ENCODE results near the gene OASL. TPM values are rescaled to one million over a fixed set of nuclear protein-coding genes. Genes with fewer than 3 reads are reported as not detected.

OASL gene
- total RNA-seq, 2 donors from 2014 or later: 10.1 to 10.8 TPM

DNA sequence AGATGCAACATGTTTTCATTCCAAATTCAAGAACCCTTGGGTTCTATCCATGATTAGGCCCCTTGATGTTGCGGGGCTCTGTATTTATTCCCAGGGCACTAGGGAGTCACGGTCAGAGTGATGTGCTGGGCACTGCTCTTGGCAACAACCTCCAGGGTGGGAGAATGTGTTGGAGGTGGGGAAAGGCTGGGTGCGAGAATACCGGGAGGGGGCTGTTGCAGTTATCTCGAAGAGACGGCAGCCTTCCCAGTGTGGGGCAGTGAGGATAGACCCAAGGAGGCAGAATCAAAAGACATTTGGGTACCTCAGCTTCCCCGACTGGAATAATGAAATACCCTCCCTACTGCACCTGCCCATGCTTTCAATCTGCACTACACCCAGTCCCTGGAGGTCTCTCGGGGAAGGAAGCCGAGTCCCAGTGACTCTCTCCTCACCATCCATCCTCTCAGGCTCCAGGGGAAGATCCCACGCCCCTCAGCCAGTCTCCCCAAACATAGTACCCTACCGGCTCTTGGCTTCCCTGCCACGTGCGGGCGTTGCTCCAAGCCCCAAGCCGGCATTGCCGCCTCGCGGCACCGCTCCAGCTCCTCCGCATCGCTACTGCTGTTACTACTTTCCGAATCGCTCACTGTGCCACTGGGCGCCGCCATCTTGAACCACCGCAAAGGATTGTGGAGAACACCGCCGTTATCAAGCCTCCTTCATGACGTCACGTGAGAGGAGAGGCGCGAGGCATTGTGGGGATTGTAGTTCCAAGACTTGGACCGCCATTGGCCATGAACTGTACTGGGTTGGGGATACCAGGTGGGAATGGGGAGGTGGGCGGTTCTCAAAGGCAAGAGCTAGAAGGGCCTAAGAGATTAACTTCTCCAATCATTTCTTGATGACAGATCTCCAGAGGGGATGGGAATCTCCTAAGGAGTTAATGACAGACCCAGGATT lies 22.9 kb downstream of the OASL start, which contains the start of gene C12orf43:
C12orf43 (minus strand) TSS at position 663 of the 942 bp plus-strand sequence; CDS start at position 650, 13 bp downstream.
- Mint-ChIP-seq H3K27me3 (no peaks in the 10 kb centered on the region), H3K4me3 (peak within 1 kb of the TSS; percentile 97), H3K4me1 (ENCODE audit: low read depth in 2 of 2) (peaks cover 19 to 21% of the 10 kb centered on the region in 2 donors)

GRCh38 chr12:121013715-121014114 lies 25.3 kb downstream of the OASL start:
- H3K4me1 Mint-ChIP-seq (ENCODE audit: low read depth in 2 of 2): peaks cover 19 to 21% of the 10 kb centered on the region in 2 donors
- H3K27ac Mint-ChIP-seq: no peak overlapping the region
- DNase-seq (ENCODE audit: low spot score): no peak
- H3K27me3 Mint-ChIP-seq: no peaks in the 10 kb centered on the region
- no peak for ATAC-seq
- no peak overlapping the region for H3K4me3 Mint-ChIP-seq
- H3K36me3 Mint-ChIP-seq: peaks cover 8% of the 10 kb centered on the region
- H3K9me3 Mint-ChIP-seq: no peaks in the 10 kb centered on the region

More for the DNA sequence above, 22.9 kb downstream of the OASL start, which contains the start of gene C12orf43:
- DNase-seq (ENCODE audit: low spot score) (peak; percentile 94), ATAC-seq (peak; percentile 98 to 100)
- Mint-ChIP-seq H3K27ac (peak within 1 kb of the TSS; percentile 86 to 97), H3K9me3 (no peaks in the 10 kb centered on the region), H3K36me3 (peaks cover 8% of the 10 kb centered on the region)

- DNase-seq (ENCODE audit: low spot score) (no peak), ATAC-seq (no peak)
- peaks cover 19 to 21% of the 10 kb centered on the region in 2 donors for H3K4me1 Mint-ChIP-seq (ENCODE audit: low read depth in 2 of 2)
- H3K9me3 Mint-ChIP-seq: no peaks in the 10 kb centered on the region
- H3K36me3 Mint-ChIP-seq: peaks cover 8% of the 10 kb centered on the region
- no peak overlapping the region for H3K4me3 Mint-ChIP-seq
- no peaks in the 10 kb centered on the region for H3K27me3 Mint-ChIP-seq
- H3K27ac Mint-ChIP-seq: no peak overlapping the region
Measured at GRCh38 chr12:121011820-121012219, 27.2 kb downstream of the OASL start.

DNA sequence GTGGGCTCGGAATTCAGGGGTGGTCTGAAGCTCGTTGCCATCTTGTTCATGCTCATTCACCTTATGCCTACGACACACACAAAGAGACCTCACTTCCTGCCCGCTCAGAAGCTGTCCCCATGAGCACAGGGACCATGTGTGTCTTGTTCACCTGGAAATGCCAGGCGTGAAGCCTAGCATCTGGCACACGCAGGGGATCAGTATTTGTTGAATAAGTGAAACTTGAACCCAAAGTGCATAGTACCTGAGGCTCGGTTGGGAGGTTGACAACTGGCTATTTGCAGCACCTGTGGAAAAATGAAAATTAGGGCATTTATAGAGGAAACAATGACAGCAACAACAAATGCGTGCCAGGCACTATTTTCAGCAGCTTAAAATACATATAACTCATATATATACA lies 28.2 kb downstream of the OASL start:
- Mint-ChIP-seq H3K36me3 (peaks cover 8% of the 10 kb centered on the region), H3K4me3 (no peak overlapping the region)

DNA sequence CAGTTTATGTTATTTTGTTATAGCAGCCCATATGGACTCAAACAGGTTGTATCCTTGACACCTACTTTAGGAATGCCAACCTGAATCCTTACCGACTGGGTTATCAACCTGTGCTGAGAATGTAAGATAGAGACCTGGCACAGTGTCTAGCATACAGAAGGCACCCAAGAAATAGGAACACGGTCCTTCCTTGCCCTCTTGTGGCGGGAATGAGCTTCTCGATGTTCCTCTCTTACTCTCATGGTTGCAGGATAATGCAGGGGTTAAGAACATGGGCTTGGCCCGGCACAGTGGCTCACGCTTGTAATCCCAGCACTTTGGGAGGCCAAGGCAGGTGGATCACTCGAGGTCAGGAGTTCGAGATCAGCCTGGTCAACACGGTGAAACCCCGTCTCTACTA lies 29.3 kb downstream of the OASL start:
- Mint-ChIP-seq H3K9me3 (no peaks in the 10 kb centered on the region), H3K36me3 (peaks cover 9% of the 10 kb centered on the region), H3K4me1 (ENCODE audit: low read depth in 2 of 2) (peaks cover 8 to 11% of the 10 kb centered on the region in 2 donors), H3K4me3 (no peak overlapping the region), H3K27me3 (no peaks in the 10 kb centered on the region), H3K27ac (no peak overlapping the region)
- DNase-seq (ENCODE audit: low spot score) (no peak), ATAC-seq (no peak)

More for the DNA sequence above, 28.2 kb downstream of the OASL start:
- DNase-seq (ENCODE audit: low spot score): no peak
- no peak for ATAC-seq
- H3K27ac Mint-ChIP-seq: no peak overlapping the region
- no peaks in the 10 kb centered on the region for H3K27me3 Mint-ChIP-seq
- H3K9me3 Mint-ChIP-seq: no peaks in the 10 kb centered on the region
- peaks cover 14 to 15% of the 10 kb centered on the region in 2 donors for H3K4me1 Mint-ChIP-seq (ENCODE audit: low read depth in 2 of 2)

DNA sequence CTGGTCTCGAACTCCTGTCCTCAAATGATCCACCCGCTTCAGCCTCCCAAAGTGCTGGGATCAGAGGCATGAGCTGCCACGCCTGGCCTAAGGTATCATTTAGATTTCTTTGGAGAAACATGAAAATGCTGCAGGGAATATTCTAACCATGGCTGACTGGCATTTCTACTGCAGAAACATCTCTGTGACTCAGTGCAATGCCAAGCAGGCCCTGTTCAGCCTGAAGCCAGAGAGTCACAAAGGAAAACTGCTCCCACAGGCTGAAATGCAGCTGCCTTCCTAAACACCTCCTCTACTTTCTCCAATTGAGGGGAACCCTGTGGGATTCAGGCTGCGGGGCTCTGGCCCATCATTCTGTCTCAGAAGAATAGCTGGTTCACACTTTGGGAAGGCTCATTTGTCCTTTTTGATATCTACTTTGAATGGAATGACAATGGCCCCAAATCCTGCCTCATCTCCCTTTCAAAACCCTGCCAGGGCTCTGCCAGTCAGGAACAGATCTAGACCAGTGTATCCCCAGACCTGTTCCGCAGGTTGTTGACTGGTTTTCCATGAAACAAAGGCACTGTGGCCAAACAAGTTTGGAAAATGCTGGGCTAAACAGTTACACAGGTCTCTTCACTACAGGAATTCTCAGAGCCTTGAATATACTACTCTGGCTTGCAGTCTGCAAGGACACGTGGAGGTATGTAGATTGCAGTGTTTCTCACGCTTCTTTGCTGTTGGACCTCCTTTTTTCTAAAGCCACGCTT lies 30.5 kb downstream of the OASL start:
- Mint-ChIP-seq H3K27ac (no peak overlapping the region), H3K9me3 (no peaks in the 10 kb centered on the region), H3K4me1 (ENCODE audit: low read depth in 2 of 2) (peaks cover 5 to 9% of the 10 kb centered on the region in 2 donors), H3K27me3 (no peaks in the 10 kb centered on the region), H3K36me3 (peaks cover 12% of the 10 kb centered on the region), H3K4me3 (no peak overlapping the region)
- no peak for DNase-seq (ENCODE audit: low spot score)
- ATAC-seq: no peak

GRCh38 chr12:121005346-121005815 lies 33.7 kb downstream of the OASL start:
- H3K27me3 Mint-ChIP-seq: no peaks in the 10 kb centered on the region
- peaks cover 5% of the 10 kb centered on the region for H3K36me3 Mint-ChIP-seq
- peaks cover 5% of the 10 kb centered on the region in 2 donors for H3K4me1 Mint-ChIP-seq (ENCODE audit: low read depth in 2 of 2)
- DNase-seq (ENCODE audit: low spot score): no peak
- peak; percentile 53 to 74 for ATAC-seq
- peak overlapping the region; percentile 38 to 62 for H3K27ac Mint-ChIP-seq
- no peaks in the 10 kb centered on the region for H3K9me3 Mint-ChIP-seq
- no peak overlapping the region for H3K4me3 Mint-ChIP-seq

GRCh38 chr12:121004253-121004815 lies 34.7 kb downstream of the OASL start:
- Mint-ChIP-seq H3K4me1 (ENCODE audit: low read depth in 2 of 2) (peaks cover 5% of the 10 kb centered on the region in 2 donors), H3K36me3 (peaks cover 5% of the 10 kb centered on the region), H3K27me3 (no peaks in the 10 kb centered on the region), H3K4me3 (no peak overlapping the region), H3K9me3 (no peaks in the 10 kb centered on the region), H3K27ac (peak overlapping the region in 1 of 2 donors; percentile 62)
- no peak for DNase-seq (ENCODE audit: low spot score)
- ATAC-seq: no peak

- peaks cover 5% of the 10 kb centered on the region for H3K36me3 Mint-ChIP-seq
- no peaks in the 10 kb centered on the region for H3K27me3 Mint-ChIP-seq
- H3K27ac Mint-ChIP-seq: no peak overlapping the region
- H3K4me1 Mint-ChIP-seq (ENCODE audit: low read depth in 2 of 2): peaks cover 5% of the 10 kb centered on the region in 2 donors
- no peak overlapping the region for H3K4me3 Mint-ChIP-seq
- H3K9me3 Mint-ChIP-seq: no peaks in the 10 kb centered on the region
- ATAC-seq: no peak
- DNase-seq (ENCODE audit: low spot score): no peak
Measured at GRCh38 chr12:121003650-121004049, 35.4 kb downstream of the OASL start.

GRCh38 chr12:121001841-121002483 lies 37.1 kb downstream of the OASL start:
- Mint-ChIP-seq H3K4me3 (no peak overlapping the region), H3K4me1 (ENCODE audit: low read depth in 2 of 2) (peaks cover 5% of the 10 kb centered on the region in 2 donors), H3K27me3 (no peaks in the 10 kb centered on the region), H3K27ac (no peak overlapping the region), H3K36me3 (peaks cover 5% of the 10 kb centered on the region), H3K9me3 (no peaks in the 10 kb centered on the region)
- DNase-seq (ENCODE audit: low spot score): no peak
- ATAC-seq: no peak

GRCh38 chr12:121001060-121001459 lies 38.0 kb downstream of the OASL start:
- DNase-seq (ENCODE audit: low spot score): no peak
- Mint-ChIP-seq H3K4me1 (ENCODE audit: low read depth in 2 of 2) (peaks cover 5% of the 10 kb centered on the region in 2 donors), H3K27me3 (no peaks in the 10 kb centered on the region), H3K9me3 (no peaks in the 10 kb centered on the region), H3K27ac (no peak overlapping the region), H3K36me3 (peaks cover 5% of the 10 kb centered on the region), H3K4me3 (no peak overlapping the region)
- no peak for ATAC-seq

DNA sequence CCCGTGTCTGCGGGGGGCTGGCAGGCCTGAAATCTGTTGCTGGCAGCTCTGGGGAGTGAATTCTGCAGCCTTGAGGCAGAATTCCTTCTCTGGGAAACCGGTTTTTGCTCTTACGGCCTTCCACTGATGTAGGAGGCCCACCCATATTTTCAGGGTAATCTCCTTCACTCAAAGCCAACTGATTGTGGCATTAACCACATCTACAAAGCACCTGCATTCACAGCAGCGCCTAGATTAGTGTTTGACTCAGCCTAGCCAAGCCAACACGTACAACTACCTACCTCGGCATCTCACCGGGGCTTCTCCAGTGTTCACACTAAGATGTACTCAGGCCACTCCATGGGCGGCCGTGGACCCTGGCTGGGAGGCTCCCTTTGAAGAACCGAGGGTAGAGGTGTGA lies 38.5 kb downstream of the OASL start:
- H3K27me3 Mint-ChIP-seq: peaks cover 3 to 5% of the 10 kb centered on the region in 2 donors
- no peak overlapping the region for H3K4me3 Mint-ChIP-seq
- DNase-seq (ENCODE audit: low spot score): no peak
- H3K9me3 Mint-ChIP-seq: no peaks in the 10 kb centered on the region
- H3K27ac Mint-ChIP-seq: no peak overlapping the region
- peaks cover 5% of the 10 kb centered on the region for H3K36me3 Mint-ChIP-seq
- peaks cover 4% of the 10 kb centered on the region in 2 donors for H3K4me1 Mint-ChIP-seq (ENCODE audit: low read depth in 2 of 2)
- no peak for ATAC-seq

Data from natural killer cell treated with Interleukin-12 subunit alpha and Interleukin-12 subunit beta and Interleukin-15 and Interleukin-18, amount 100 ng/mL, for 72 hours (primary cell).